Measurements from ENCODE around the gene GINM1. TPM values are rescaled to one million over a fixed set of nuclear protein-coding genes. Genes with fewer than 3 reads are reported as not detected.

Gene GINM1
- total RNA-seq, 2 donors from 2014 or later = 10.4 to 14.1 TPM

DNA sequence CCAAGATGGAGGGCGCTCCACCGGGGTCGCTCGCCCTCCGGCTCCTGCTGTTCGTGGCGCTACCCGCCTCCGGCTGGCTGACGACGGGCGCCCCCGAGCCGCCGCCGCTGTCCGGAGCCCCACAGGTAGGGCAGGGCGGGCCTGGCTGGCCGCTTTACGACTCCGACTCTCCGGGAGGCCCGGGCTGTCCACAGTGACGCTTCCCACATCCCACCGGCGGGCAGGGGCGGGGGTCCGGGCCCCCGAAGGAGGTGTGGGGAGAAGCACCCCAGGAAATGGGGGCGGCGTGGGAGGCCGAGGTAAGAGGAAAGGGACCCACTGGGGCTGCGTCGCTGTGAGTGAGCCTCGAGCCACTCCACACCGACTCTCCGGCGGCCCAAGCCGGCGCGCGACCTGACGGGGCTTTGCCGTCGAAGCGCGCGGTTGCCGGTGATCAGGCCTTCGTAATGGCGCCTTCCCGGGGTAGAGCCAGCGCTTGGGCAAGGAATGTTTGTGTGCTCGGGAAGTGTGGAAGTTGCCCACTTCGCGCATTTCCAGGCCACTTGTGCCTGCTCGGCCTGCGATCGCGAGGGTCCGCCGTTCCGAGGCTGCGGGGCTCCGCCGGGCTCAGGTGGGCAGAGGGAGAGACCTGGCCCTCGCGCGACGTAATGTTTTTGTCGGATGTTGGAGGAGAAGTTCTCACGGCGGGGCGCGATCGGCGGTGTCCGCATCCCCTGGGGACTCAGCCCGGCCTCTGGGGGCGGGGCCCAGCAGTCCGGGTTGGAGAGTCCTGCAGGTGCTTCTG is 427 bp downstream of the GINM1 start:
- H3K9me3 Mint-ChIP-seq = no peaks in the 10 kb centered on the region
- peak; percentile 42 for ATAC-seq (replicated peaks)
- H3K27ac Mint-ChIP-seq = peak overlapping the region; percentile 48
- H3K27me3 Mint-ChIP-seq = no peaks in the 10 kb centered on the region
- H3K4me3 Mint-ChIP-seq = peak overlapping the region; percentile 90
- H3K36me3 Mint-ChIP-seq (ENCODE audit: low read depth) = no peaks in the 10 kb centered on the region
- H3K4me1 Mint-ChIP-seq = peaks cover 5% of the 10 kb centered on the region

- Mint-ChIP-seq H3K9me3 (no peaks in the 10 kb centered on the region), H3K4me3 (peak overlapping the region; percentile 90), H3K27me3 (no peaks in the 10 kb centered on the region), H3K27ac (peak overlapping the region; percentile 48), H3K4me1 (peaks cover 5% of the 10 kb centered on the region), H3K36me3 (ENCODE audit: low read depth) (no peaks in the 10 kb centered on the region)
- ATAC-seq (replicated peaks) = no peak
Measured at GRCh38 chr6:149567194-149567586, 1.0 kb downstream of the GINM1 start.

GRCh38 chr6:149567945-149568585 is 1.9 kb downstream of the GINM1 start:
- no peak overlapping the region for H3K27ac Mint-ChIP-seq
- peak overlapping the region; percentile 90 for H3K4me3 Mint-ChIP-seq
- ATAC-seq (replicated peaks) = no peak
- H3K27me3 Mint-ChIP-seq = no peaks in the 10 kb centered on the region
- peaks cover 5% of the 10 kb centered on the region for H3K4me1 Mint-ChIP-seq
- no peaks in the 10 kb centered on the region for H3K36me3 Mint-ChIP-seq (ENCODE audit: low read depth)
- H3K9me3 Mint-ChIP-seq = no peaks in the 10 kb centered on the region

GRCh38 chr6:149580880-149581279 is 14.7 kb downstream of the GINM1 start:
- ATAC-seq (replicated peaks) = no peak
- no peak overlapping the region for H3K27ac Mint-ChIP-seq
- H3K9me3 Mint-ChIP-seq = no peaks in the 10 kb centered on the region
- peaks cover 71% of the 10 kb centered on the region for H3K36me3 Mint-ChIP-seq (ENCODE audit: low read depth)
- H3K4me1 Mint-ChIP-seq = no peaks in the 10 kb centered on the region
- no peak overlapping the region for H3K4me3 Mint-ChIP-seq
- no peaks in the 10 kb centered on the region for H3K27me3 Mint-ChIP-seq

- Mint-ChIP-seq H3K27ac (no peak overlapping the region), H3K4me3 (no peak overlapping the region), H3K27me3 (no peaks in the 10 kb centered on the region), H3K9me3 (no peaks in the 10 kb centered on the region), H3K4me1 (no peaks in the 10 kb centered on the region), H3K36me3 (ENCODE audit: low read depth) (peaks cover 75% of the 10 kb centered on the region)
- ATAC-seq (replicated peaks) = no peak
Measured at GRCh38 chr6:149581349-149581748, 15.2 kb downstream of the GINM1 start.

GRCh38 chr6:149586149-149586548 is 20.0 kb downstream of the GINM1 start:
- peaks cover 70% of the 10 kb centered on the region for H3K36me3 Mint-ChIP-seq (ENCODE audit: low read depth)
- no peaks in the 10 kb centered on the region for H3K4me1 Mint-ChIP-seq
- H3K27ac Mint-ChIP-seq = peak overlapping the region; percentile 41
- no peak for ATAC-seq (replicated peaks)
- no peaks in the 10 kb centered on the region for H3K9me3 Mint-ChIP-seq
- no peaks in the 10 kb centered on the region for H3K27me3 Mint-ChIP-seq
- H3K4me3 Mint-ChIP-seq = no peak overlapping the region

DNA sequence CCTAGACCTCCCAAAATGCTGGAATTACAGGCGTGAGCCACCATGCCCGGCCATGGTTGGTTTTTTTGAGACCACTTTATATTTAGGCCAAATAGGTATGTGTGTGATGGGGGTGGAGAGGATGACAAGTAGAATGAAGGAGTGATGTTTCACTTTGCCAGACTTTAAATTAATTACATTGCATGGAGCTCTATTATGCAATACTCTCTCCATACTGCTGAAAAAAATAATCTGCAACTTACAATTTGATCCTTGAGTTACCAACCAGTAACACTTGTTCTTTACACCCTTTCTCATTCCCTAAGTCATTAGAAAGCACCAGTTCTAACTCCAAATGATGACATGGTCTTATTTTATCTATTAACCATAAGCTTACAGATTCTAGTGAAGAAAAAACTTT is 26.8 kb downstream of the GINM1 start:
- H3K4me1 Mint-ChIP-seq = no peaks in the 10 kb centered on the region
- no peak overlapping the region for H3K4me3 Mint-ChIP-seq
- peaks cover 72% of the 10 kb centered on the region for H3K36me3 Mint-ChIP-seq (ENCODE audit: low read depth)
- no peak overlapping the region for H3K27ac Mint-ChIP-seq
- no peaks in the 10 kb centered on the region for H3K27me3 Mint-ChIP-seq
- no peak for ATAC-seq (replicated peaks)
- H3K9me3 Mint-ChIP-seq = no peaks in the 10 kb centered on the region

DNA sequence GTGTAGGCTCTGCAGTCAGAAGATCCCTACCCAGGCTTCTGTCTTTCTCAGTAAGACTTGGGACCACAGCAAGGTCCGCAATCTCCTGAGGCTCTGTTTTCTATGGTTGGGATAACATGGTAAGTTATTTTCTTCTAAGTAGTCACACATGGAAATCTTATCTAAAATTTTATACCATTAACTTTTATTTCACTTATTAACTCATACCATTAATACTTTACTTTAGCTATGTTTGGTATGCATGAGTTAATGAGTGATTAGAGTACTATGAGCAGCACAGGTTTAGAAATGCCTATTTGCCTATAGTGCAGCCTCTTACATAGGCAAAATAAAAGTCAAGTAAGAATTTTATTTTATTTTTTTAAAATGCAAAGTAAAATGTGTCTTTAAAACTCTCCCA is 27.2 kb downstream of the GINM1 start:
- no peak overlapping the region for H3K27ac Mint-ChIP-seq
- H3K27me3 Mint-ChIP-seq = no peaks in the 10 kb centered on the region
- no peaks in the 10 kb centered on the region for H3K9me3 Mint-ChIP-seq
- no peak overlapping the region for H3K4me3 Mint-ChIP-seq
- no peak for ATAC-seq (replicated peaks)
- H3K4me1 Mint-ChIP-seq = no peaks in the 10 kb centered on the region
- peaks cover 76% of the 10 kb centered on the region for H3K36me3 Mint-ChIP-seq (ENCODE audit: low read depth)

GRCh38 chr6:149600508-149600907 is 34.3 kb downstream of the GINM1 start:
- Mint-ChIP-seq H3K36me3 (ENCODE audit: low read depth) (peaks cover 81% of the 10 kb centered on the region), H3K4me3 (no peak overlapping the region), H3K27ac (no peak overlapping the region), H3K27me3 (no peaks in the 10 kb centered on the region), H3K4me1 (no peaks in the 10 kb centered on the region), H3K9me3 (no peaks in the 10 kb centered on the region)
- ATAC-seq (replicated peaks) = no peak

GRCh38 chr6:149608381-149608982 is 42.3 kb downstream of the GINM1 start:
- H3K4me3 Mint-ChIP-seq = no peak overlapping the region
- no peaks in the 10 kb centered on the region for H3K9me3 Mint-ChIP-seq
- ATAC-seq (replicated peaks) = no peak
- H3K27me3 Mint-ChIP-seq = no peaks in the 10 kb centered on the region
- peaks cover 6% of the 10 kb centered on the region for H3K4me1 Mint-ChIP-seq
- H3K27ac Mint-ChIP-seq = peak overlapping the region; percentile 61
- peaks cover 46% of the 10 kb centered on the region for H3K36me3 Mint-ChIP-seq (ENCODE audit: low read depth)

GRCh38 chr6:149614337-149614736 is 48.2 kb downstream of the GINM1 start:
- Mint-ChIP-seq H3K36me3 (ENCODE audit: low read depth) (peaks cover 76% of the 10 kb centered on the region), H3K9me3 (no peaks in the 10 kb centered on the region), H3K4me3 (no peak overlapping the region), H3K4me1 (peaks cover 9% of the 10 kb centered on the region), H3K27ac (no peak overlapping the region), H3K27me3 (no peaks in the 10 kb centered on the region)
- no peak for ATAC-seq (replicated peaks)

- ATAC-seq (replicated peaks) = no peak
- no peaks in the 10 kb centered on the region for H3K27me3 Mint-ChIP-seq
- no peak overlapping the region for H3K27ac Mint-ChIP-seq
- H3K9me3 Mint-ChIP-seq = no peaks in the 10 kb centered on the region
- peaks cover 80% of the 10 kb centered on the region for H3K36me3 Mint-ChIP-seq (ENCODE audit: low read depth)
- no peak overlapping the region for H3K4me3 Mint-ChIP-seq
- peaks cover 9% of the 10 kb centered on the region for H3K4me1 Mint-ChIP-seq
Measured at GRCh38 chr6:149615805-149616204, 49.6 kb downstream of the GINM1 start.

DNA sequence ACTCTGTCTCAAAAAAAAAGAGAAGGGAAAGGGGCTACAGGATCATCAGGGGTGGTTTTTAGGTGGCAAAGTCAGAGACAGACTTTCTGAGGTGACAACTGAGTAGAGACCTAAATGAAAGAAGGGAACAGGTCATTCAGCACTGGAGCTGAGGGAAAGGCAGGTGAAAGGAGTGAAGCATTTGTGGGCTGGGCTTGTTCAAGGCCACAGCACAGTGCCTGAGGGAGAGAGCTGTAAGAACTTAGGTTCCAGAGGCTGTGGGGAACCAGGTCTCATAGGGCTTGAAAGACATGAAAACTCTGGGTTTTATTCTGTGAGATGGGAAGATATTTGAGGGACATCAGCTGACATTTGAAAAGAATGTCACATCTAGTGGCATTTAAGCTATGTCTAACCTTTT is 61.5 kb downstream of the GINM1 start:
- ATAC-seq (replicated peaks) = no peak
- Mint-ChIP-seq H3K4me1 (peaks cover 3% of the 10 kb centered on the region), H3K27ac (no peak overlapping the region), H3K27me3 (no peaks in the 10 kb centered on the region), H3K4me3 (no peak overlapping the region), H3K36me3 (ENCODE audit: low read depth) (peaks cover 66% of the 10 kb centered on the region), H3K9me3 (no peaks in the 10 kb centered on the region)

DNA sequence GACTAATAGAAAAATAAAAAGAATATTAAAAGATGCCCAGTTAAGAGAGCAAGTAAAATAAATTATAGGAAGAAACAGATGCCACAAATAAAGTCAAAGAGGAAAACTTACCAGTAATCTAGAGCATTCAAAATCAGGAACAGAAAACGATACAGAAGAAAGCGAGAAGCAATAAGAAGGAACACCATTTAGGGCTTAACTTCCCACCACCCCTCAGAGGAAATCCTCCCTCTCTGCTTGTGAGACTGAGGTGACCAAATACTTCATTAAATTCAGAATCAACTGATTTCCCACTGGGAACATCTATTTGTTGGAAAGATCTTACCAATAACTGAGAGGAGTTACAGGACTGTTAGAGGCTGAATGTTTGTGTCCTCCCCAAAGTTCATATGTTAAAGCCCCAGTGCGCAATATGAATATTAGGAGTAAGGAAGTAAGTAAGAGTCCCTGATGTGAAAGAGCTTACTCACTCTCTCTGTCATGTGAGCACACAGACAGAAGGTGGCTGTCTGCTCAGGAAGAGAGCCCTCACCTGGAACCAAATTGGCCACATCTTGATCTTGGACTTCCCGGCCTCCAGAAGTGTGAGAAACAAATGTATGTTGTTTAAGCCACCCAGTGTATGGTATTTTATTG is 62.8 kb downstream of the GINM1 start:
- no peaks in the 10 kb centered on the region for H3K4me1 Mint-ChIP-seq
- no peak overlapping the region for H3K4me3 Mint-ChIP-seq
- no peaks in the 10 kb centered on the region for H3K9me3 Mint-ChIP-seq
- peaks cover 57% of the 10 kb centered on the region for H3K36me3 Mint-ChIP-seq (ENCODE audit: low read depth)
- H3K27me3 Mint-ChIP-seq = no peaks in the 10 kb centered on the region
- ATAC-seq (replicated peaks) = peak; percentile 52
- peak overlapping the region; percentile 1 for H3K27ac Mint-ChIP-seq

Data from activated T-helper 17 cell treated with anti-CD3 and anti-CD28 coated beads, Interleukin-2, amount 50 U/mL, for 72 hours (primary cell).